ENCODE results near the gene CADPS.

DNA sequence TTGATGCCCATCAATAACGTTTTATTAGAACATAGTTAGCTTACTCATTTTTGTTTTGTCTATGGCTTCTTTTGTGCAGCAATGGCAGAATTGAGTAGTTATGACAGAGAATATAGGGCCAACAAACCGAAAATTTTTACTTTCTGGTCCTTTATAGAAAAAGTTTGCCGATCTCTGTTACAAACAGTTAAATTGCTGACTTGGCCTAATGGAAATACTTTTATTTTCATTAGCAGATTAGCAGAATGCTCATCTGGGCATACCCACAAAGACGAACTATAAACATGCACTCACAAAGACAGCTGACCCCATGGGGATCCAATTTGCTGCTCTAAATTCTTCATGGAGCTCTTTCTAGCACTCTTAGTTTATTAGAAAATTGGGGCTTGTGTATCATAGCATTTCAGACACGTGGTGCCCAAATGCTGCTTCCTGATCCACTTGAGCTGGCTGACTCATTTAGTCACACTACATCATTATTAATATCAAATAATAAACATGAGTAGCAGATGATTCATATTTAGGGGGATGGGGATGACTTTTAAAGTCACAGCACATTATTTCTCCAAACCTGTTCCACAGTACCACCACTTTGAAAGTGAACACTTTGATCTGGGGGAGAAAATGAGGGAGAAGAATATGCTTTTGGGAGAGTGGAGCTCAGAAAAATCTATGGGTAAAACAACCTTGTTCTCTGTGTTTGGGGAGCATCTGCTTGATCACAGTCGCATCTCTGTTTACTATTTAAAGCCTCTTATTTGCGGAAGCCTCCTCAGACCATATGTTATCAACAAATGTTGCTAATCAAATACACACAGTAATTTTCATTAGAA, 273.8 kb downstream of the CADPS start:
- TF ChIP-seq ZNF274 (IDR thresholded peaks at IDR 0.05; ENCODE audit: low read depth, low read length), result no peak
- TF ChIP-seq SUZ12 (IDR thresholded peaks at IDR 0.05; ENCODE audit: extremely low read depth, insufficient read depth, insufficient read length), result no peak
- no peak for TF ChIP-seq YY1 (IDR thresholded peaks at IDR 0.05; ENCODE audit: insufficient read depth, insufficient read length)
